Neutrophil (primary cell): ENCODE results near the gene PDE8B.

Source experiments
- H3K27ac ChIP-seq: fragments of 200-600 bp; sonication (generic); 2 replicates; pipeline ENCODE4 v1.5.1; 2016; ENCODE audit warnings: mild to moderate bottlenecking, moderate library complexity
- H3K27me3 ChIP-seq: fragments of 200-600 bp; sonication (generic); 2 replicates; pipeline ENCODE4 v1.6.0; 2016; ENCODE audit warnings: mild to moderate bottlenecking
- H3K36me3 ChIP-seq: fragments of 200-600 bp; sonication (generic); 2 replicates; pipeline ENCODE4 v1.5.1; 2017
- H3K4me1 ChIP-seq, 2 experiments: fragments of 200-600 bp in 1 of 2; sonication (generic) in 1 of 2; 1 replicate in 1 of 2; 2 replicates in 1 of 2; pipeline versions ENCODE4 v1.5.1 to v1.6.1; 2013 to 2016; ENCODE audit warnings: low read depth in 1 of 2, low read length in 1 of 2, mild to moderate bottlenecking in 1 of 2, moderate library complexity in 1 of 2; ENCODE audit not compliant: control insufficient read depth in 1 of 2, insufficient read depth in 1 of 2
- H3K4me3 ChIP-seq, 2 experiments: fragments of 200-600 bp in 1 of 2; sonication (generic) in 1 of 2; 1 replicate in 1 of 2; 2 replicates in 1 of 2; pipeline ENCODE4 v1.5.1; 2013 to 2016; ENCODE audit warnings: low read depth in 1 of 2, low read length in 1 of 2, mild to moderate bottlenecking in 1 of 2, moderate library complexity in 1 of 2
- H3K9me3 ChIP-seq: fragments of 200-600 bp; sonication (generic); 2 replicates; pipeline ENCODE4 v1.5.1; 2016
- TF ChIP-seq, protein P1 (sequence below): fragments of 200-600 bp; sonication (generic); IDR thresholded peaks from 2 replicates; pipeline ENCODE4 v1.5.1; 2016; ENCODE audit warnings: antibody characterized with exemption

Gene PDE8B

DNA sequence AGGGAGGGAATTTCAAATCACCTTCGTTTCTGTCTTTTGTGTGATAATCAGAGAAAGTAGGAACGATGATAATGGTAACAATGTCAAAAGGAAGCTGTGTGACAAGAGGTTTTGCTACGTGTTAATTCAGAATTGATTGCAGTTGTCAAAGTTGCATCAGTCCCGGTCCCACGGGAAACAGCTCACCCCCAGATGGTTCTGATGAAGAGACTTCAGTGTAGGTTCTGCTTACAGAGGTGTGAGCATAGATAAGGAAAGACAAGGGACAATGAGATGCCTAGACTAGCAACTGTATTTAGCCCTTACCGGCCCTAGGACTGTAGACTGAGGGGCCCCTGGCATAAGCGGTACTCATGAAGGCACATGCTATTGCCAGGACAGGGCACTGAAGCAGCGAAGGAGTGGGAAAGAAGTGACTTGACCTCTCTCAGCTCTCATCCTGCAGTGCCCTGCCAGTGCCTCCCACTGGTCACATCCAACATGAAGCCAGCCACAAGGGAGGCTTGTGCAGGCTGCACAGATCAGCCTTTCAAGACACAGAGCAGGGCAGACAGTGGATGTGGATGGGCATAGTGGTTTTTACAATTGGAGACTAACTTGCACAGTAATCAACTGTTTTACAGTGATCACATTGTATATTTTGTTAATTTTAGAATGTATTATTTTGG lies 21.1 kb downstream of the PDE8B start:
- Histone ChIP-seq H3K27me3 (no peaks in the 10 kb centered on the region), H3K9me3 (no peaks in the 10 kb centered on the region), H3K4me1 (peaks cover 15% of the 10 kb centered on the region in 2 experiments), H3K36me3 (no peaks in the 10 kb centered on the region), H3K4me3 (peak overlapping the region; percentile 5 to 19), H3K27ac (peak overlapping the region; percentile 74)
- TF ChIP-seq, protein P1, sequence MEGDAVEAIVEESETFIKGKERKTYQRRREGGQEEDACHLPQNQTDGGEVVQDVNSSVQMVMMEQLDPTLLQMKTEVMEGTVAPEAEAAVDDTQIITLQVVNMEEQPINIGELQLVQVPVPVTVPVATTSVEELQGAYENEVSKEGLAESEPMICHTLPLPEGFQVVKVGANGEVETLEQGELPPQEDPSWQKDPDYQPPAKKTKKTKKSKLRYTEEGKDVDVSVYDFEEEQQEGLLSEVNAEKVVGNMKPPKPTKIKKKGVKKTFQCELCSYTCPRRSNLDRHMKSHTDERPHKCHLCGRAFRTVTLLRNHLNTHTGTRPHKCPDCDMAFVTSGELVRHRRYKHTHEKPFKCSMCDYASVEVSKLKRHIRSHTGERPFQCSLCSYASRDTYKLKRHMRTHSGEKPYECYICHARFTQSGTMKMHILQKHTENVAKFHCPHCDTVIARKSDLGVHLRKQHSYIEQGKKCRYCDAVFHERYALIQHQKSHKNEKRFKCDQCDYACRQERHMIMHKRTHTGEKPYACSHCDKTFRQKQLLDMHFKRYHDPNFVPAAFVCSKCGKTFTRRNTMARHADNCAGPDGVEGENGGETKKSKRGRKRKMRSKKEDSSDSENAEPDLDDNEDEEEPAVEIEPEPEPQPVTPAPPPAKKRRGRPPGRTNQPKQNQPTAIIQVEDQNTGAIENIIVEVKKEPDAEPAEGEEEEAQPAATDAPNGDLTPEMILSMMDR = no peak

DNA sequence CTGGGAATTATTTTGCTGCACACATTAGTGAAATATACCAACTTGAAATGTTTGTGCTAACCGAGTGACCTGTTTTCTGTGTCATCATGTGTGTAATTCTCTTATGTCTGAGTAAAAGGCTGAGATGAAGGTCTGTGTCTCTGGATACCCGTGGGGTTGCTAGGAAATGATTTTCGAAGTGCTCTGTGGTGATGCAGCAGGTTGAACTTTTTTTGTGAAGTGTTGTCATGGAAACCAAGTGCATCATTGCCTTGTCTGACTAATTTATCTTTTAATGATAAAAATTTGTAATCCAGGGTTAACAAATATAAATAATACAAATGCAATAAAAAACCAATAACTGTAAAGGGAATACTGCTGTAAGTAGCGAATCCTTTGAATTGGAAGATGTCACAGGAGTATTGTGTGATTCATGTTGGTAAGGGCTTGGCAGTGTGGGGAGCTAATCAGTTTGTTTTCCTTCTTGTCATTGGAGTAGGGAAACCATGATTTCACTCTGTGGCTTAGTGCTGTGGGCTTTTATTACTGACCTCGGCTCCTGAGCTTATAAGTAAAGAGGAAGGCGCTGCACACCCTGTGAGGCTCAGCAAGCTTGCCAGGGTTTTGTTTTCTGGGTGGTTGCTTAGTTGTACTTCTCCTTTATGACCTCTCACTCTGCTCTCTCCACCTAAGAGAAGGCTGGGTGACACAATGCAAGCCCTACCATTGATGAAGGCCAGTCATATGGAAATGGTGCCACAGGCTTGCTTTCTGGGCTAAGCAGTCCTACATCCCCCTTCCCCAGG lies 22.3 kb downstream of the PDE8B start:
- no peaks in the 10 kb centered on the region for H3K36me3 ChIP-seq
- no peaks in the 10 kb centered on the region for H3K9me3 ChIP-seq
- TF ChIP-seq, protein P1 = no peak
- no peak overlapping the region for H3K4me3 ChIP-seq
- H3K27me3 ChIP-seq = no peaks in the 10 kb centered on the region
- H3K4me1 ChIP-seq = peaks cover 15% of the 10 kb centered on the region in 2 experiments
- H3K27ac ChIP-seq = no peak overlapping the region

DNA sequence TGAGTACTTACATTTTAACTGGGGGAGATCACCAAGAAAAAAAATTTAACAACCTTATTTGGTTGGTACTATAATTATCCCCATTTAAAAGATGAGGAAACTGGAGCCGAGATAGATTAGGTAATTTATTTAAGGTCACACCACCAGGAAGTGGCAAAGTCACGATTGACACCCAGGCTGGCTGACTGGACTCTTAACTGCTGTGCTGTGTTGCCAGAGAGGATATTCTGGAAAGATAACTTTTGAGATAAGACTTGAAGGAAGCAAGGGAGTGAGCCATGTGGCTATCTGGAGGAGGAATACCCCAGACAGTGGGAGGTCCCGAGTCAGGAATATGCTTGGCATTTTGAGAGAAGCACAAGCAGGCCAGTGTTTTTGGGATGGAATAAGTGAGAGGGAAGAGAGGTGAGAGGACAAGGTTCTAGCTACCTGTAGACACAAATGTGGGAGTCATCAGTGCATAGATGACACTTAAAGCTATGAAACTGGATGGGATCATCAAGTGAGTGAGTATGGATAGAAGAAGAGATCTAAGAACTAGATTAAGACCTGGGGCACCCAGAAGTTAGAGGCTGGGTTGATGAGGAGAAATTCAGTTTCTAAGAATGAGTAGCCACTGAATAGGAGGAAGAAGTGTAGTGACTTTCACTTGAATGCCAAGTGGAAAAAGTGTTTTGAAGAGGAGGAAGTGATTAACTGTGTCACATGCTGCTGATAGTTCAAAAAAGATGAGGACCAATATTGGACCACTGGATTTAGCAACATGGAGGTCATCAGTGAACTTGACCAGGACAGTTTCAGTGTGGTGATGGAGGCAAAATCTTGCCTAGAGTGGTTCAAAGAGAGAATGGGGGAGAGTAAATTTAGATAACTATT lies 25.6 kb downstream of the PDE8B start:
- H3K4me3 ChIP-seq = no peak overlapping the region
- H3K4me1 ChIP-seq = peaks cover 9 to 10% of the 10 kb centered on the region in 2 experiments
- no peaks in the 10 kb centered on the region for H3K9me3 ChIP-seq
- no peaks in the 10 kb centered on the region for H3K36me3 ChIP-seq
- TF ChIP-seq, protein P1 = no peak
- no peak overlapping the region for H3K27ac ChIP-seq
- H3K27me3 ChIP-seq = no peaks in the 10 kb centered on the region

DNA sequence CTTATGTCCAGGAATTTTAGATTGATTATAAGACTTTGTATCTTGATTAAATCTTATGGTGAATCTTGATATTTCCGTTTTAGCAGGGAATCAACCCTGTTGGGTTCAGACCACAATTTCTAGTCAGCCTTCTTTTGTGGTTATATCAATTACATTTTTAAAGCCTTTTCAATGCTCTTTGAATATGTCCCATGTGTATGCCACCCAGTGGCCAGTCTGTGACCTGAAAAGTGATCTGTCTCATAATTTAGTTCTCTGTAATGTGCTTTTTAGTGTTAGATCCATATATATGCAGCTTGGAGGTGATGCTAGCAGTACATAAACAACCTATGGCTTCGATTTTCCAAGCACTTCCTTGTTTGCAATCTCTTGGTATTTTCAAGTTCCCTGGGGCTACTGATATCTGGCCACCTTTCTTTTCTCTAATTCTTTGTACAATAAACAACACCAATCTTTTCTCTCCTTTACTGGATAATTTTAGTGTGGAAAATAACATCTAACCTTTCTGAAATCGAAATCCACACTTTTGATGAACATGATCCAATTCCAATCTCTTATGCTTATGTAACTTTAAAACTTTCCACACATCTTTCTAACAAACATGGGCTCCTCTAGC lies 28.8 kb downstream of the PDE8B start:
- Histone ChIP-seq H3K4me1 (no peaks in the 10 kb centered on the region), H3K4me3 (no peak overlapping the region), H3K27ac (no peak overlapping the region), H3K36me3 (no peaks in the 10 kb centered on the region), H3K27me3 (no peaks in the 10 kb centered on the region), H3K9me3 (no peaks in the 10 kb centered on the region)
- TF ChIP-seq, protein P1 = no peak

DNA sequence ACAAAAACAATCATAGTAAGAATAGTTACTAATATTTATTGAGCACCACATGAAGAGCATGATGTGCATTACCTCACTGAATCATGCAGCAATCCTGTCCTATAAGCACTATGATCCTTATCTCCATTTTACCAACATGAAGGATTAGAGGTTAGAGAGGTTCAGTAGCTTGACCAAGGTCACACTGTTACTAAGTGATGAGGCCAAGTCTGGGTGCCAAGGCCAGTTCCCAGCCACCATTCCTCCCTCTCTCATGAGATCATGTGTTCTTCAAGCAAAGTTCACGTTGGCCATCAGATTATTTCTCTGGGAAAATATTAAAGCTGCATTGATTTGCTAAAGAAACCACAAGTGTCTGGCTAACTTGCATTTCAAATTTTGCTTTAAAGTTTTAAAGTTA lies 31.0 kb downstream of the PDE8B start:
- Histone ChIP-seq H3K9me3 (no peaks in the 10 kb centered on the region), H3K4me3 (no peak overlapping the region), H3K27me3 (no peaks in the 10 kb centered on the region), H3K27ac (no peak overlapping the region), H3K36me3 (no peaks in the 10 kb centered on the region), H3K4me1 (no peaks in the 10 kb centered on the region)
- TF ChIP-seq, protein P1 = no peak
